ENCODE results near the gene KRTAP2-1.
"Not testable (repeated sequence)": the region's sequence is repeated elsewhere in the genome, so short reads cannot be mapped to it uniquely, and the experiment has no call there.

Gene KRTAP2-1

GRCh38 chr17:41013606-41014005 is 33.5 kb downstream of the KRTAP2-1 start:
- in situ Hi-C loops (cut with MboI; ENCODE audit: low sequenced_read_pairs), result no loop called here

GRCh38 chr17:41013181-41013580 is 33.9 kb downstream of the KRTAP2-1 start:
- in situ Hi-C loops (cut with MboI; ENCODE audit: low sequenced_read_pairs), result no loop called here

GRCh38 chr17:41012326-41013120 is 34.6 kb downstream of the KRTAP2-1 start:
- in situ Hi-C loops (cut with MboI; ENCODE audit: low sequenced_read_pairs), result no loop called here

GRCh38 chr17:41010441-41010840 is 36.7 kb downstream of the KRTAP2-1 start:
- in situ Hi-C loops (cut with MboI; ENCODE audit: low sequenced_read_pairs), result no loop called here

- in situ Hi-C loops (cut with MboI; ENCODE audit: low sequenced_read_pairs), result no loop called here
Observed at GRCh38 chr17:41009936-41010335, 37.2 kb downstream of the KRTAP2-1 start.

- in situ Hi-C loops (cut with MboI; ENCODE audit: low sequenced_read_pairs), result no loop called here
Observed at GRCh38 chr17:41009301-41009760, 37.8 kb downstream of the KRTAP2-1 start.

GRCh38 chr17:41008811-41009210 is 38.3 kb downstream of the KRTAP2-1 start, which contains the start of gene KRTAP3-1:
KRTAP3-1 (minus strand) TSS chr17:41009128; CDS start chr17:41009074, 54 bp downstream.
- in situ Hi-C loops (cut with MboI; ENCODE audit: low sequenced_read_pairs), result no loop called here

GRCh38 chr17:41004397-41004796 is 42.7 kb downstream of the KRTAP2-1 start:
- in situ Hi-C loops (cut with MboI; ENCODE audit: low sequenced_read_pairs), result no loop called here

- in situ Hi-C loops (cut with MboI; ENCODE audit: low sequenced_read_pairs), result no loop called here
Observed at GRCh38 chr17:41003926-41004325, 43.2 kb downstream of the KRTAP2-1 start.

- in situ Hi-C loops (cut with MboI; ENCODE audit: low sequenced_read_pairs), result no loop called here
Observed at GRCh38 chr17:41002814-41003213, 44.3 kb downstream of the KRTAP2-1 start.

- in situ Hi-C loops (cut with MboI; ENCODE audit: low sequenced_read_pairs), result no loop called here
Observed at GRCh38 chr17:41001795-41002194, 45.3 kb downstream of the KRTAP2-1 start.

- in situ Hi-C loops (cut with MboI; ENCODE audit: low sequenced_read_pairs), result not testable (repeated sequence)
Observed at GRCh38 chr17:40999563-40999962, 47.6 kb downstream of the KRTAP2-1 start, which contains the start of gene KRTAP3-2. KRTAP3-2 (minus strand) TSS chr17:40999906; CDS start chr17:40999853, 53 bp downstream.

- in situ Hi-C loops (cut with MboI; ENCODE audit: low sequenced_read_pairs), result no loop called here
Observed at GRCh38 chr17:40997361-40997760, 49.8 kb downstream of the KRTAP2-1 start.

- in situ Hi-C loops (cut with MboI; ENCODE audit: low sequenced_read_pairs), result no loop called here
Observed at GRCh38 chr17:40996829-40997228, 50.3 kb downstream of the KRTAP2-1 start.
